ENCODE data around the gene ILDR2. TPM values are rescaled to one million over a fixed set of nuclear protein-coding genes. Genes with fewer than 3 reads are reported as not detected.
A peak's percentile ranks its signal among the peaks of the same experiment; 100 is the strongest.

Gene ILDR2
- total and polyA plus RNA-seq, 7 experiments from 2014 or later: 0.15 to 10.0 (median 0.29) TPM; not detected in 2

- peaks cover 0 to 77% (median 9%) of the 10 kb centered on the region in 3 experiments for H3K36me3 ChIP-seq (ENCODE audit: control insufficient read depth in 2 of 3, insufficient read depth in 3 of 3, low read length in 3 of 3)
- CTCF ChIA-PET: no interaction called here
- H3K27ac ChIP-seq (ENCODE audit: low read depth, low read length): no peak overlapping the region
- Mint-ChIP-seq H3K36me3 (peaks cover 12 to 53% (median 25%) of the 10 kb centered on the region in 5 donors), H3K4me1 (peaks cover 6 to 15% (median 8%) of the 10 kb centered on the region in 7 donors), H3K27ac (peak overlapping the region in 5 of 9 donors; percentile 1 to 48 (median 6)), H3K9me3 (no peaks in the 10 kb centered on the region), H3K4me3 (no peak overlapping the region), H3K27me3 (no peaks in the 10 kb centered on the region)
- intact Hi-C loops (cut with micrococcal nuclease): no loop called here
- no peak for ATAC-seq
- H3K4me3 ChIP-seq (ENCODE audit: low read length): no peak overlapping the region
- H3K9me3 ChIP-seq (ENCODE audit: control insufficient read depth in 2 of 3, low read length in 3 of 3): no peaks in the 10 kb centered on the region
- H3K4me1 ChIP-seq (ENCODE audit: control insufficient read depth in 2 of 2, insufficient read depth in 2 of 2, low read length in 2 of 2): no peaks in the 10 kb centered on the region
- POLR2A ChIA-PET: no interaction called here
- no peaks in the 10 kb centered on the region for H3K27me3 ChIP-seq (ENCODE audit: control insufficient read depth in 2 of 2, insufficient read depth in 2 of 2, low read length in 2 of 2)
- no peak for DNase-seq
These were observed 115.7 kb downstream of the ILDR2 start for GRCh38 chr1:166859597-166859996.

GRCh38 chr1:166858726-166859419 is 116.5 kb downstream of the ILDR2 start:
- POLR2A ChIA-PET: no interaction called here
- peaks cover 0 to 78% (median 9%) of the 10 kb centered on the region in 3 experiments for H3K36me3 ChIP-seq (ENCODE audit: control insufficient read depth in 2 of 3, insufficient read depth in 3 of 3, low read length in 3 of 3)
- H3K9me3 Mint-ChIP-seq: no peaks in the 10 kb centered on the region
- H3K27me3 Mint-ChIP-seq: no peaks in the 10 kb centered on the region
- H3K27ac ChIP-seq (ENCODE audit: low read depth, low read length): no peak overlapping the region
- H3K4me3 Mint-ChIP-seq: no peak overlapping the region
- peaks cover 6 to 53% (median 25%) of the 10 kb centered on the region in 5 donors for H3K36me3 Mint-ChIP-seq
- H3K4me3 ChIP-seq (ENCODE audit: low read length): no peak overlapping the region
- no peaks in the 10 kb centered on the region for H3K9me3 ChIP-seq (ENCODE audit: control insufficient read depth in 2 of 3, low read length in 3 of 3)
- peaks cover 4 to 15% (median 10%) of the 10 kb centered on the region in 7 donors for H3K4me1 Mint-ChIP-seq
- H3K27ac Mint-ChIP-seq: peak overlapping the region in 7 of 9 donors; percentile 3 to 81 (median 48)
- ATAC-seq (no peak), DNase-seq (no peak)
- H3K27me3 ChIP-seq (ENCODE audit: control insufficient read depth in 2 of 2, insufficient read depth in 2 of 2, low read length in 2 of 2): no peaks in the 10 kb centered on the region
- H3K4me1 ChIP-seq (ENCODE audit: control insufficient read depth in 2 of 2, insufficient read depth in 2 of 2, low read length in 2 of 2): no peaks in the 10 kb centered on the region
- CTCF ChIA-PET: no interaction called here
- intact Hi-C loops (cut with micrococcal nuclease): no loop called here

Other genes starting within 250 kb of the ILDR2 start
- gene POGK, start 136.1 kb downstream of the ILDR2 start, total RNA-seq: 10 to 100 TPM; 24.7 to 38.7 (median 36.9) TPM
- 10 to 100 TPM; 14.4 to 19.6 TPM for gene POGK, start 136.1 kb downstream of the ILDR2 start, polyA plus RNA-seq
- 10 to 100 TPM in 4 of 5 experiments, 1 to 10 TPM in 1; 9.4 to 16.2 (median 15.6) TPM for gene TADA1, start 99.3 kb downstream of the ILDR2 start, total RNA-seq
- gene TADA1, start 99.3 kb downstream of the ILDR2 start, polyA plus RNA-seq: 10 to 100 TPM; 17.9 to 23.1 TPM
- not detected for gene MAEL, start 13.7 kb upstream of the ILDR2 start, total RNA-seq
- not detected for gene MAEL, start 13.7 kb upstream of the ILDR2 start, polyA plus RNA-seq
- 10 to 100 TPM in 3 of 5 experiments, 1 to 10 TPM in 2; 5.4 to 32.6 (median 11.3) TPM for gene GPA33, start 114.8 kb upstream of the ILDR2 start, total RNA-seq
- 10 to 100 TPM; 43.6 to 63.4 TPM for gene GPA33, start 114.8 kb upstream of the ILDR2 start, polyA plus RNA-seq
- gene STYXL2, start 118.5 kb upstream of the ILDR2 start, total RNA-seq: not detected
- not detected for gene STYXL2, start 118.5 kb upstream of the ILDR2 start, polyA plus RNA-seq
- 10 to 100 TPM; 20.6 to 36.6 (median 23.3) TPM for gene POU2F1, start 245.3 kb upstream of the ILDR2 start, total RNA-seq
- 10 to 100 TPM in 1 of 2 donors, 1 to 10 TPM in 1; 9.1 to 13.4 TPM for gene POU2F1, start 245.3 kb upstream of the ILDR2 start, polyA plus RNA-seq